RWPE2 (cell line): Measurements from ENCODE around the gene NUPR1.

Source experiments
- ATAC-seq: fragments of 200-7000 bp; cut with Tn5 transposase; 3 replicates; pipeline ENCODE4 v1.9.1; 2021; ENCODE audit warnings: low read depth
- DNase-seq: peaks from one replicate; pipeline ENCODE4 v3.0.0-alpha.2; 2020; ENCODE audit warnings: low spot score
- H3K27ac ChIP-seq: fragments of 450-650 bp; 2 replicates; pipeline ENCODE4 v1.5.1; 2017; ENCODE audit warnings: mild to moderate bottlenecking; ENCODE audit not compliant: poor library complexity, severe bottlenecking
- H3K27me3 ChIP-seq: fragments of 250-450 bp; sonication (Bioruptor Pico); 2 replicates; pipeline ENCODE4 v1.5.1; 2021; ENCODE audit warnings: mild to moderate bottlenecking, moderate library complexity; ENCODE audit not compliant: insufficient read depth, poor library complexity, severe bottlenecking
- H3K36me3 ChIP-seq: fragments of 250-450 bp; sonication (Bioruptor Pico); 2 replicates; pipeline ENCODE4 v1.5.1; 2020; ENCODE audit warnings: low read depth, mild to moderate bottlenecking, moderate library complexity
- H3K4me1 ChIP-seq: fragments of 250-450 bp; sonication (Bioruptor Pico); 2 replicates; pipeline ENCODE4 v1.5.1; 2021; ENCODE audit warnings: mild to moderate bottlenecking, moderate library complexity; ENCODE audit not compliant: insufficient read depth, poor library complexity, severe bottlenecking
- H3K4me3 ChIP-seq: fragments of 250-450 bp; sonication (Bioruptor Pico); 2 replicates; pipeline ENCODE4 v1.5.1; 2021; ENCODE audit warnings: mild to moderate bottlenecking, moderate library complexity; ENCODE audit not compliant: severe bottlenecking
- H3K9me3 ChIP-seq: fragments of 250-450 bp; sonication (Bioruptor Pico); 2 replicates; pipeline ENCODE4 v1.5.1; 2021; ENCODE audit warnings: mild to moderate bottlenecking, moderate library complexity; ENCODE audit not compliant: severe bottlenecking
- CTCF ChIP-seq: fragments of 450-650 bp; IDR thresholded peaks from one replicate; pipeline ENCODE4 v1.5.1; 2017; ENCODE audit warnings: mild to moderate bottlenecking, moderate library complexity; ENCODE audit not compliant: poor library complexity, severe bottlenecking

NUPR1 gene

GRCh38 chr16:28563218-28563617 lies 24.4 kb upstream of the NUPR1 start:
- no peak for TF ChIP-seq CTCF
- no peak for ATAC-seq
- Histone ChIP-seq H3K9me3 (peaks cover 6% of the 10 kb centered on the region), H3K27ac (no peak overlapping the region), H3K36me3 (peaks cover 6% of the 10 kb centered on the region), H3K27me3 (no peaks in the 10 kb centered on the region), H3K4me3 (no peak overlapping the region), H3K4me1 (no peaks in the 10 kb centered on the region)
- DNase-seq: no peak

- TF ChIP-seq CTCF: no peak
- Histone ChIP-seq H3K4me3 (no peak overlapping the region), H3K9me3 (peaks cover 4% of the 10 kb centered on the region), H3K27ac (no peak overlapping the region), H3K27me3 (no peaks in the 10 kb centered on the region), H3K4me1 (no peaks in the 10 kb centered on the region), H3K36me3 (peaks cover 11% of the 10 kb centered on the region)
- DNase-seq: no peak
- ATAC-seq: no peak
These were observed 23.4 kb upstream of the NUPR1 start for GRCh38 chr16:28562199-28562598.

GRCh38 chr16:28561557-28562187 lies 22.9 kb upstream of the NUPR1 start:
- Histone ChIP-seq H3K4me1 (no peaks in the 10 kb centered on the region), H3K4me3 (no peak overlapping the region), H3K27me3 (no peaks in the 10 kb centered on the region), H3K36me3 (peaks cover 16% of the 10 kb centered on the region), H3K9me3 (no peaks in the 10 kb centered on the region), H3K27ac (no peak overlapping the region)
- no peak for TF ChIP-seq CTCF
- ATAC-seq (no peak), DNase-seq (no peak)

GRCh38 chr16:28558456-28558855 lies 19.7 kb upstream of the NUPR1 start:
- no peak for TF ChIP-seq CTCF
- no peak overlapping the region for H3K4me3 ChIP-seq
- H3K4me1 ChIP-seq: peaks cover 1% of the 10 kb centered on the region
- no peaks in the 10 kb centered on the region for H3K9me3 ChIP-seq
- DNase-seq (no peak), ATAC-seq (no peak)
- no peaks in the 10 kb centered on the region for H3K27me3 ChIP-seq
- no peak overlapping the region for H3K27ac ChIP-seq
- H3K36me3 ChIP-seq: peaks cover 16% of the 10 kb centered on the region

- Histone ChIP-seq H3K4me1 (peaks cover 4% of the 10 kb centered on the region), H3K36me3 (peaks cover 16% of the 10 kb centered on the region), H3K27me3 (no peaks in the 10 kb centered on the region), H3K4me3 (no peak overlapping the region), H3K9me3 (no peaks in the 10 kb centered on the region), H3K27ac (no peak overlapping the region)
- DNase-seq: no peak
- no peak for ATAC-seq
- no peak for TF ChIP-seq CTCF
These were observed 18.1 kb upstream of the NUPR1 start for GRCh38 chr16:28556914-28557320.
